Neural progenitor cell (in vitro differentiated cells): ENCODE data around the gene TAF6. TPM values are rescaled to one million over a fixed set of nuclear protein-coding genes. Genes with fewer than 3 reads are reported as not detected.

Experiments
- DNase-seq: peaks from one replicate; pipeline ENCODE4 v3.0.0-alpha.2; 2016; ENCODE audit warnings: low spot score
- H2AFZ ChIP-seq: fragments of 200-600 bp; sonication (generic); replicated peaks from 2 replicates; pipeline ENCODE4 v1.6.1; 2016; ENCODE audit warnings: antibody characterized with exemption
- H3F3A ChIP-seq: fragments of 200-600 bp; sonication (generic); 2 replicates; pipeline ENCODE4 v1.6.1; 2016; ENCODE audit warnings: antibody characterized with exemption, low read depth
- H3K27ac ChIP-seq: fragments of 200-600 bp; sonication (generic); 2 replicates; pipeline ENCODE4 v1.5.1; 2016; ENCODE audit warnings: mild to moderate bottlenecking
- H3K27me3 ChIP-seq: fragments of 200-600 bp; sonication (generic); 2 replicates; pipeline ENCODE4 v1.6.1; 2016; ENCODE audit warnings: mild to moderate bottlenecking, moderate library complexity
- H3K36me3 ChIP-seq: fragments of 200-600 bp; sonication (generic); 2 replicates; pipeline ENCODE4 v1.5.1; 2016
- H3K4me1 ChIP-seq: fragments of 200-600 bp; sonication (generic); 2 replicates; pipeline ENCODE4 v1.6.1; 2016; ENCODE audit warnings: mixed run types
- H3K4me2 ChIP-seq: fragments of 200-600 bp; sonication (generic); 2 replicates; pipeline ENCODE4 v1.6.1; 2016
- H3K4me3 ChIP-seq: fragments of 200-600 bp; sonication (generic); 2 replicates; pipeline ENCODE4 v1.5.1; 2016
- H3K79me2 ChIP-seq: fragments of 200-600 bp; sonication (generic); 2 replicates; pipeline ENCODE4 v1.6.1; 2016; ENCODE audit warnings: low read depth
- H3K9ac ChIP-seq: fragments of 200-600 bp; sonication (generic); 2 replicates; pipeline ENCODE4 v1.6.1; 2016
- H3K9me3 ChIP-seq: fragments of 200-600 bp; sonication (generic); 2 replicates; pipeline ENCODE4 v1.5.1; 2016; ENCODE audit warnings: low read depth
- H4K20me1 ChIP-seq: fragments of 200-600 bp; sonication (generic); 2 replicates; pipeline ENCODE4 v1.6.1; 2016; ENCODE audit warnings: low read depth
- H3K27ac Mint-ChIP-seq: 3 replicates; pipeline ENCODE4 v1.8.0; 2021; ENCODE audit warnings: mixed read lengths
- H3K27me3 Mint-ChIP-seq: 2 replicates; pipeline ENCODE4 v1.8.0; 2022; ENCODE audit warnings: low read depth, mild to moderate bottlenecking, inconsistent platforms, moderate library complexity, mixed read lengths; ENCODE audit not compliant: insufficient read depth
- H3K36me3 Mint-ChIP-seq: 3 replicates; pipeline ENCODE4 v1.8.0; 2021; ENCODE audit warnings: mixed read lengths
- H3K4me1 Mint-ChIP-seq: 3 replicates; pipeline ENCODE4 v1.8.0; 2021; ENCODE audit warnings: mixed read lengths
- H3K4me3 Mint-ChIP-seq: 3 replicates; pipeline ENCODE4 v1.8.0; 2021; ENCODE audit warnings: mild to moderate bottlenecking, moderate library complexity, mixed read lengths
- H3K9me3 Mint-ChIP-seq: 3 replicates; pipeline ENCODE4 v1.8.0; 2020; ENCODE audit warnings: mixed read lengths
- EZH2 ChIP-seq: fragments of 200-600 bp; sonication (generic); IDR thresholded peaks from 2 replicates; pipeline ENCODE4 v1.6.1; 2017; ENCODE audit warnings: antibody characterized with exemption, mild to moderate bottlenecking, moderate library complexity
- EZH2phosphoT487 ChIP-seq: fragments of 200-600 bp; sonication (generic); IDR thresholded peaks from 2 replicates; pipeline ENCODE4 v1.6.1; 2017; ENCODE audit warnings: antibody characterized with exemption
- total RNA-seq: library from RNA; depleted of rRNA; stranded (reverse); fragments of >200 nt; gene quantifications from 2 replicates; pipeline ENCODE4 v1.2.3, GENCODE V29; 2015; ENCODE audit warnings: low replicate concordance
- TF ChIP-seq, protein P1 (sequence below): fragments of 200-600 bp; sonication (generic); IDR thresholded peaks from 2 replicates; pipeline ENCODE4 v1.5.1; 2017; ENCODE audit warnings: antibody characterized with exemption, mild to moderate bottlenecking

TAF6 gene
- total RNA-seq, 1 donor from 2014 or later = 66.1 TPM

DNA sequence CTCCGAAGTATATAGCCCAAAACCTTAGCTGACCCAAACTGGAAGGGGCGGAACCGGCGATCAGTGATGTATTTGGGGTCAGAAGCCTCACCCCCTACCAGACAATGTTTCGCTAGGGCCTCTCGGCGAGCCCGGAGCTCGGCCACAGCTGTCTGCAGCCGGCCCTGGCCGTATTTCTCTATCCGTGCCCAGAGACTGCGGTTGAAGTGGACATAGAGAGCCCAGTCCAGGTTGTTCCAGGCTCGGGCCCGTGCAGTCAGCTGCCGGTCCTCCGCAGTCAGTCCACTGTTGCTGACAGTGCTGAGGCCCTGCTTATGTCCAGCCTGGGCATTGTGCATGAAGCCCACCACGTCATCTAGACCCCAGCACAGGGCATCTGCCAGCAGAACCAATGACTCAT lies 40.9 kb upstream of the TAF6 start:
- Histone ChIP-seq H3K4me1 (no peaks in the 10 kb centered on the region), H3K9me3 (no peaks in the 10 kb centered on the region), H3K4me3 (no peak overlapping the region), H3K4me2 (no peak overlapping the region), H3K27me3 (no peaks in the 10 kb centered on the region), H3K9ac (no peak overlapping the region), H3K79me2 (no peaks in the 10 kb centered on the region), H2AFZ (no peak overlapping the region), H3F3A (peaks cover 24% of the 10 kb centered on the region), H3K27ac (no peak overlapping the region), H3K36me3 (no peaks in the 10 kb centered on the region), H4K20me1 (peaks cover 26% of the 10 kb centered on the region)
- no peak for DNase-seq
- H3K36me3 Mint-ChIP-seq = peaks cover 3% of the 10 kb centered on the region
- TF ChIP-seq, protein P1, sequence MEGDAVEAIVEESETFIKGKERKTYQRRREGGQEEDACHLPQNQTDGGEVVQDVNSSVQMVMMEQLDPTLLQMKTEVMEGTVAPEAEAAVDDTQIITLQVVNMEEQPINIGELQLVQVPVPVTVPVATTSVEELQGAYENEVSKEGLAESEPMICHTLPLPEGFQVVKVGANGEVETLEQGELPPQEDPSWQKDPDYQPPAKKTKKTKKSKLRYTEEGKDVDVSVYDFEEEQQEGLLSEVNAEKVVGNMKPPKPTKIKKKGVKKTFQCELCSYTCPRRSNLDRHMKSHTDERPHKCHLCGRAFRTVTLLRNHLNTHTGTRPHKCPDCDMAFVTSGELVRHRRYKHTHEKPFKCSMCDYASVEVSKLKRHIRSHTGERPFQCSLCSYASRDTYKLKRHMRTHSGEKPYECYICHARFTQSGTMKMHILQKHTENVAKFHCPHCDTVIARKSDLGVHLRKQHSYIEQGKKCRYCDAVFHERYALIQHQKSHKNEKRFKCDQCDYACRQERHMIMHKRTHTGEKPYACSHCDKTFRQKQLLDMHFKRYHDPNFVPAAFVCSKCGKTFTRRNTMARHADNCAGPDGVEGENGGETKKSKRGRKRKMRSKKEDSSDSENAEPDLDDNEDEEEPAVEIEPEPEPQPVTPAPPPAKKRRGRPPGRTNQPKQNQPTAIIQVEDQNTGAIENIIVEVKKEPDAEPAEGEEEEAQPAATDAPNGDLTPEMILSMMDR = no peak
- TF ChIP-seq EZH2phosphoT487 (no peak), EZH2 (no peak)
- H3K4me1 Mint-ChIP-seq = peaks cover 19% of the 10 kb centered on the region
- no peak overlapping the region for H3K27ac Mint-ChIP-seq
- H3K4me3 Mint-ChIP-seq = peak overlapping the region; percentile 86
- H3K9me3 Mint-ChIP-seq = no peaks in the 10 kb centered on the region
- H3K27me3 Mint-ChIP-seq = peaks cover 16% of the 10 kb centered on the region

DNA sequence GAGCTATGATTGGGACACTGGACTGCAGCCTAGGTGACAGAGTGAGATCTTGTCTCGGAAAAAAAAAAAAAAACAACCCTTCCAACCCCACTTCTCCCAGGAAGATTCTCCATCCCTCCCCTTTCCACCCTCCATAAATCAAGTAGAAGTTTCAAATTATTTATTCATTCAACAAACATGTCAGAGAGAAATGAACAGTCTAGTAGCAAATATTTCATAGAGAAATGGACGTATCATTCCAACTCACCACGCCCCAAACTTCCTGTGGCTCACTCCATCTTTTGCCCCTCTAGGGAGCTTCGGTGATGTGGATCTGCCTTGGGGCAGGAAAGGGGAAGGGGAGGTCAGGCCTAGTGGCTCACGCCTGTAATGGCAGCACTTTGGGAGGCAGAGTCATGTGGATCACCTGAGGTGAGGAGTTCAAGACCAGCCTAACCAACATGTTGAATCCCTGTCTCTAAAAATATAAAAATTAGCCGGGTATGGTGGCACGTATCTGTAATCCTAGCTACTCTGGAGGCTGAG lies 40.0 kb upstream of the TAF6 start:
- no peaks in the 10 kb centered on the region for H3K27me3 ChIP-seq
- H3K36me3 ChIP-seq = no peaks in the 10 kb centered on the region
- H3K4me1 ChIP-seq = no peaks in the 10 kb centered on the region
- H2AFZ ChIP-seq = no peak overlapping the region
- peaks cover 3% of the 10 kb centered on the region for H3K36me3 Mint-ChIP-seq
- peaks cover 26% of the 10 kb centered on the region for H4K20me1 ChIP-seq
- peak overlapping the region; percentile 40 for H3K27ac ChIP-seq
- H3K4me2 ChIP-seq = peak overlapping the region; percentile 96
- peak overlapping the region; percentile 54 for H3K27ac Mint-ChIP-seq
- H3K4me3 Mint-ChIP-seq = peak overlapping the region; percentile 86
- H3K79me2 ChIP-seq = no peaks in the 10 kb centered on the region
- H3K4me1 Mint-ChIP-seq = peaks cover 19% of the 10 kb centered on the region
- H3K27me3 Mint-ChIP-seq = peaks cover 16% of the 10 kb centered on the region
- TF ChIP-seq, protein P1 = no peak
- TF ChIP-seq EZH2phosphoT487 (no peak), EZH2 (no peak)
- H3F3A ChIP-seq = peaks cover 24% of the 10 kb centered on the region
- H3K9me3 ChIP-seq = no peaks in the 10 kb centered on the region
- no peak overlapping the region for H3K9ac ChIP-seq
- DNase-seq = no peak
- peak overlapping the region; percentile 96 for H3K4me3 ChIP-seq
- no peaks in the 10 kb centered on the region for H3K9me3 Mint-ChIP-seq

GRCh38 chr7:100158229-100159098 lies 39.3 kb upstream of the TAF6 start, which contains the start of gene TRAPPC14:
TSS of gene TRAPPC14 (minus strand) at chr7:100158723. CDS start at chr7:100158499, 224 bp downstream.
- Histone ChIP-seq H3K4me2 (peak within 1 kb of the TSS; percentile 96), H3K4me3 (peak within 1 kb of the TSS; percentile 96), H3K9me3 (no peaks in the 10 kb centered on the region), H3K79me2 (no peaks in the 10 kb centered on the region), H4K20me1 (peaks cover 29% of the 10 kb centered on the region), H3K9ac (peak within 1 kb of the TSS; percentile 71), H3K4me1 (no peaks in the 10 kb centered on the region), H3K36me3 (no peaks in the 10 kb centered on the region), H3F3A (peaks cover 29% of the 10 kb centered on the region), H3K27ac (peak within 1 kb of the TSS; percentile 40), H3K27me3 (no peaks in the 10 kb centered on the region), H2AFZ (peak within 1 kb of the TSS; percentile 84)
- Mint-ChIP-seq H3K27ac (peak within 1 kb of the TSS; percentile 54), H3K36me3 (peaks cover 3% of the 10 kb centered on the region), H3K27me3 (peaks cover 13% of the 10 kb centered on the region), H3K4me1 (peaks cover 19% of the 10 kb centered on the region), H3K9me3 (no peaks in the 10 kb centered on the region), H3K4me3 (peak within 1 kb of the TSS; percentile 86)
- peak; percentile 97 for DNase-seq
- TF ChIP-seq, protein P1 = peak; percentile 12
- TF ChIP-seq EZH2phosphoT487 = peak; percentile 33
- TF ChIP-seq EZH2 = no peak
